ENCODE results near the gene THEM4.
"Not testable (repeated sequence)": the region's sequence is repeated elsewhere in the genome, so short reads cannot be mapped to it uniquely, and the experiment has no call there.

The THEM4 gene

GRCh38 chr1:151859891-151860293 lies 49.4 kb downstream of the THEM4 start:
- no peak for DNase-seq (ENCODE audit: low read depth, low spot score)

GRCh38 chr1:151858886-151859665 lies 50.2 kb downstream of the THEM4 start:
- no peak for DNase-seq (ENCODE audit: low read depth, low spot score)

GRCh38 chr1:151858030-151858746 lies 51.1 kb downstream of the THEM4 start:
- DNase-seq (ENCODE audit: low read depth, low spot score): no peak

GRCh38 chr1:151855933-151856332 lies 53.4 kb downstream of the THEM4 start:
- DNase-seq (ENCODE audit: low read depth, low spot score): no peak

- not testable (repeated sequence) for DNase-seq (ENCODE audit: low read depth, low spot score)
These were observed 53.8 kb downstream of the THEM4 start for GRCh38 chr1:151855516-151855915.

- no peak for DNase-seq (ENCODE audit: low read depth, low spot score)
These were observed 54.7 kb downstream of the THEM4 start for GRCh38 chr1:151854658-151855057.

- DNase-seq (ENCODE audit: low read depth, low spot score): no peak
These were observed 55.8 kb downstream of the THEM4 start, which contains the start of gene THEM5 for GRCh38 chr1:151853411-151853943. Gene THEM5 (minus strand): TSS chr1:151853712. CDS start chr1:151853565, 147 bp downstream.

GRCh38 chr1:151852733-151853132 lies 56.6 kb downstream of the THEM4 start:
- DNase-seq (ENCODE audit: low read depth, low spot score): no peak

- DNase-seq (ENCODE audit: low read depth, low spot score): peak; percentile 57
These were observed 57.4 kb downstream of the THEM4 start for GRCh38 chr1:151851886-151852285.

GRCh38 chr1:151849871-151850270 lies 59.4 kb downstream of the THEM4 start:
- no peak for DNase-seq (ENCODE audit: low read depth, low spot score)

- DNase-seq (ENCODE audit: low read depth, low spot score): no peak
These were observed 60.2 kb downstream of the THEM4 start for GRCh38 chr1:151849126-151849525.

- no peak for DNase-seq (ENCODE audit: low read depth, low spot score)
These were observed 61.3 kb downstream of the THEM4 start for GRCh38 chr1:151847867-151848596.

- DNase-seq (ENCODE audit: low read depth, low spot score): no peak
These were observed 62.5 kb downstream of the THEM4 start for GRCh38 chr1:151846686-151847237.

- peak; percentile 72 for DNase-seq (ENCODE audit: low read depth, low spot score)
These were observed 63.2 kb downstream of the THEM4 start for GRCh38 chr1:151846062-151846568.

- DNase-seq (ENCODE audit: low read depth, low spot score): no peak
These were observed 65.9 kb downstream of the THEM4 start for GRCh38 chr1:151843398-151843797.

- DNase-seq (ENCODE audit: low read depth, low spot score): no peak
These were observed 68.2 kb downstream of the THEM4 start for GRCh38 chr1:151841141-151841540.

GRCh38 chr1:151840421-151840820 lies 68.9 kb downstream of the THEM4 start:
- no peak for DNase-seq (ENCODE audit: low read depth, low spot score)

- peak; percentile 85 for DNase-seq (ENCODE audit: low read depth, low spot score)
These were observed 69.6 kb downstream of the THEM4 start, which contains the start of gene C2CD4D for GRCh38 chr1:151839457-151840403. Gene C2CD4D (minus strand): TSS chr1:151839820. CDS start chr1:151838989, 831 bp downstream.

GRCh38 chr1:151839082-151839412 lies 70.3 kb downstream of the THEM4 start:
- DNase-seq (ENCODE audit: low read depth, low spot score): no peak
